ENCODE results near the gene ATG10. TPM values are rescaled to one million over a fixed set of nuclear protein-coding genes. Genes with fewer than 3 reads are reported as not detected.
A peak's percentile ranks its signal among the peaks of the same experiment; 100 is the strongest.

The ATG10 gene
- total and polyA plus RNA-seq, 2 donors = 6.1 to 14.5 TPM

- DNase-seq (ENCODE audit: extremely low spot score) = no peak
- Histone ChIP-seq H3K27ac (ENCODE audit: low read depth) (no peak overlapping the region), H3K4me3 (ENCODE audit: low read depth, low read length) (no peak overlapping the region), H3K36me3 (ENCODE audit: insufficient read depth) (no peaks in the 10 kb centered on the region), H3K4me1 (ENCODE audit: insufficient read depth) (no peaks in the 10 kb centered on the region)
- 66% methylated on average over 5 of the region's 5 CpGs for WGBS
Measured at GRCh38 chr5:82222597-82223574, 251.1 kb downstream of the ATG10 start.

GRCh38 chr5:82225525-82226172 is 253.8 kb downstream of the ATG10 start:
- Histone ChIP-seq H3K4me1 (ENCODE audit: insufficient read depth) (no peaks in the 10 kb centered on the region), H3K36me3 (ENCODE audit: insufficient read depth) (no peaks in the 10 kb centered on the region), H3K4me3 (ENCODE audit: low read depth, low read length) (no peak overlapping the region), H3K27ac (ENCODE audit: low read depth) (no peak overlapping the region)
- 24% methylated on average over 7 of the region's 7 CpGs for WGBS
- peak; percentile 28 for DNase-seq (ENCODE audit: extremely low spot score)

- no peaks in the 10 kb centered on the region for H3K36me3 ChIP-seq (ENCODE audit: insufficient read depth)
- H3K4me3 ChIP-seq (ENCODE audit: low read depth, low read length) = no peak overlapping the region
- no peaks in the 10 kb centered on the region for H3K4me1 ChIP-seq (ENCODE audit: insufficient read depth)
- H3K27ac ChIP-seq (ENCODE audit: low read depth) = no peak overlapping the region
- DNase-seq (ENCODE audit: extremely low spot score) = no peak
- 71% methylated on average over 5 of the region's 5 CpGs for WGBS
Measured at GRCh38 chr5:82234885-82235284, 263.1 kb downstream of the ATG10 start.

GRCh38 chr5:82244151-82244550 is 272.3 kb downstream of the ATG10 start:
- no peak for DNase-seq (ENCODE audit: extremely low spot score)
- no peak overlapping the region for H3K27ac ChIP-seq (ENCODE audit: low read depth)
- H3K36me3 ChIP-seq (ENCODE audit: insufficient read depth) = no peaks in the 10 kb centered on the region
- H3K4me3 ChIP-seq (ENCODE audit: low read depth, low read length) = no peak overlapping the region
- 95% methylated on average over 2 of the region's 2 CpGs for WGBS
- H3K4me1 ChIP-seq (ENCODE audit: insufficient read depth) = no peaks in the 10 kb centered on the region

GRCh38 chr5:82244854-82245635 is 273.2 kb downstream of the ATG10 start:
- WGBS = 50% methylated on average over 6 of the region's 6 CpGs
- H3K4me1 ChIP-seq (ENCODE audit: insufficient read depth) = no peaks in the 10 kb centered on the region

GRCh38 chr5:82246960-82247574 is 275.2 kb downstream of the ATG10 start:
- DNase-seq (ENCODE audit: extremely low spot score) = no peak
- Histone ChIP-seq H3K27ac (ENCODE audit: low read depth) (no peak overlapping the region), H3K4me3 (ENCODE audit: low read depth, low read length) (no peak overlapping the region), H3K36me3 (ENCODE audit: insufficient read depth) (no peaks in the 10 kb centered on the region), H3K4me1 (ENCODE audit: insufficient read depth) (no peaks in the 10 kb centered on the region)
- 98% methylated on average over 1 of the region's 1 CpG for WGBS

More at GRCh38 chr5:82244854-82245635, 273.2 kb downstream of the ATG10 start:
- Histone ChIP-seq H3K27ac (ENCODE audit: low read depth) (no peak overlapping the region), H3K36me3 (ENCODE audit: insufficient read depth) (no peaks in the 10 kb centered on the region), H3K4me3 (ENCODE audit: low read depth, low read length) (no peak overlapping the region)
- DNase-seq (ENCODE audit: extremely low spot score) = no peak

- no peak overlapping the region for H3K4me3 ChIP-seq (ENCODE audit: low read depth, low read length)
- peaks cover 2% of the 10 kb centered on the region for H3K36me3 ChIP-seq (ENCODE audit: insufficient read depth)
- H3K4me1 ChIP-seq (ENCODE audit: insufficient read depth) = no peaks in the 10 kb centered on the region
- no peak for DNase-seq (ENCODE audit: extremely low spot score)
- H3K27ac ChIP-seq (ENCODE audit: low read depth) = no peak overlapping the region
Measured at GRCh38 chr5:82252744-82253143, 280.9 kb downstream of the ATG10 start.

- Histone ChIP-seq H3K36me3 (ENCODE audit: insufficient read depth) (peaks cover 2% of the 10 kb centered on the region), H3K4me1 (ENCODE audit: insufficient read depth) (no peaks in the 10 kb centered on the region), H3K27ac (ENCODE audit: low read depth) (no peak overlapping the region), H3K4me3 (ENCODE audit: low read depth, low read length) (no peak overlapping the region)
- no peak for DNase-seq (ENCODE audit: extremely low spot score)
- 41% methylated on average over 1 of the region's 1 CpG for WGBS
Measured at GRCh38 chr5:82255844-82256243, 284.0 kb downstream of the ATG10 start.

- Histone ChIP-seq H3K4me1 (ENCODE audit: insufficient read depth) (no peaks in the 10 kb centered on the region), H3K4me3 (ENCODE audit: low read depth, low read length) (no peak overlapping the region), H3K27ac (ENCODE audit: low read depth) (no peak overlapping the region), H3K36me3 (ENCODE audit: insufficient read depth) (peaks cover 2% of the 10 kb centered on the region)
- no peak for DNase-seq (ENCODE audit: extremely low spot score)
- 97% methylated on average over 2 of the region's 2 CpGs for WGBS
Measured at GRCh38 chr5:82257247-82257646, 285.4 kb downstream of the ATG10 start.

- 90% methylated on average over 3 of the region's 3 CpGs for WGBS
- no peak overlapping the region for H3K27ac ChIP-seq (ENCODE audit: low read depth)
- H3K4me1 ChIP-seq (ENCODE audit: insufficient read depth) = no peaks in the 10 kb centered on the region
- peaks cover 2% of the 10 kb centered on the region for H3K36me3 ChIP-seq (ENCODE audit: insufficient read depth)
- no peak overlapping the region for H3K4me3 ChIP-seq (ENCODE audit: low read depth, low read length)
- no peak for DNase-seq (ENCODE audit: extremely low spot score)
Measured at GRCh38 chr5:82257729-82258128, 285.9 kb downstream of the ATG10 start.

- Histone ChIP-seq H3K36me3 (ENCODE audit: insufficient read depth) (no peaks in the 10 kb centered on the region), H3K4me3 (ENCODE audit: low read depth, low read length) (no peak overlapping the region), H3K27ac (ENCODE audit: low read depth) (no peak overlapping the region), H3K4me1 (ENCODE audit: insufficient read depth) (no peaks in the 10 kb centered on the region)
- DNase-seq (ENCODE audit: extremely low spot score) = no peak
- 80% methylated on average over 3 of the region's 3 CpGs for WGBS
Measured at GRCh38 chr5:82259172-82259800, 287.5 kb downstream of the ATG10 start.

- no peak overlapping the region for H3K27ac ChIP-seq (ENCODE audit: low read depth)
- no peaks in the 10 kb centered on the region for H3K4me1 ChIP-seq (ENCODE audit: insufficient read depth)
- no peaks in the 10 kb centered on the region for H3K36me3 ChIP-seq (ENCODE audit: insufficient read depth)
- WGBS = 31% methylated on average over 4 of the region's 4 CpGs
- H3K4me3 ChIP-seq (ENCODE audit: low read depth, low read length) = no peak overlapping the region
- no peak for DNase-seq (ENCODE audit: extremely low spot score)
Measured at GRCh38 chr5:82265047-82265446, 293.2 kb downstream of the ATG10 start.

All from urinary bladder (tissue), 4 donors.